NCI-H748 (cell line): ENCODE data around the gene GRB10.
A peak's percentile ranks its signal among the peaks of the same experiment; 100 is the strongest.

Source experiments
- DNase-seq: peaks from one replicate; lab custom pipeline; 2025; ENCODE audit not compliant: unreplicated experiment; lab: John Stamatoyannopoulos, UW

Gene GRB10

DNA sequence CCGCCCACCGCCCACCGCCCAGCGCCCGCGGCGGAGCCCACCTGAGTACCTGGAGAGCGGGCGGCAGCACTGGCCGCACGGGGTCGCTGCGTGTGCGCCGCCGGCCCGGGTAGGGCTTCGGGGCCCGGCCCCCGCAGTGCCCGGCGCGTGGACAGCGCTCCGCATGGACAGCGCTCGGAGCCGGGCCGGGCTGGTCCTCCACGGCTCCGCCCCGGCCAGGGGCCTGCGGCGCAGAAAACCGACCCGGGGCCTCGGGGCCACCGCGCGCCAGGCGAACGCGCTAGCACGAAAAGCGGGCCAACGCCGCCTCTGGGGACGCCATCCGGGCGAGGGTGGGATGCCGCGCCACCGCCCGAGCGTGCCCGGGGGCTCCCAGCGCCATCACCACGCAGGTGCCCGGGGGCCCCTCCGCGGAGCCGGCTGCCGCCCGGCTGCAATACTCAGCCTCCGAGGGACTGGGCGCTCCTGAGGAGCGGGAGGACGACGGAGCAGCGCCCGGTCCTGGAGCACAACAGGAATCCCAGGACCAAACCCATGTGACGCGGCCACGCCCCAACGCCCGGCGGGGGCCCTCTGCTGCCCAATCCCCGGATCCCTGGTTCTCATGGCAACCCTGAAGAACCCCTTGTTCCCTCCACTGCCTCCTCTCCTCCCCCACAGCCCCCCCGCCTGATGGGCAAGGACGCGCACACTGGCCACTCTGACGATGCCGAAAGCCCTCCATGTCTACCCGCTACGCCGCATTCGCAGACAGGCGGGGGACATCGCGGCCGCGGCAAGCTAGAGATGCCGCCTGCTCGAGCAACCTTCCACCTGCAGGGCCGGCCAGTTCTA is at the start of gene GRB10:
TSS of gene GRB10 (minus strand) at position 522 of the 834 bp plus-strand sequence. CDS start 50,574 bp downstream, outside the sequence.
- peak; percentile 85 for DNase-seq

DNA sequence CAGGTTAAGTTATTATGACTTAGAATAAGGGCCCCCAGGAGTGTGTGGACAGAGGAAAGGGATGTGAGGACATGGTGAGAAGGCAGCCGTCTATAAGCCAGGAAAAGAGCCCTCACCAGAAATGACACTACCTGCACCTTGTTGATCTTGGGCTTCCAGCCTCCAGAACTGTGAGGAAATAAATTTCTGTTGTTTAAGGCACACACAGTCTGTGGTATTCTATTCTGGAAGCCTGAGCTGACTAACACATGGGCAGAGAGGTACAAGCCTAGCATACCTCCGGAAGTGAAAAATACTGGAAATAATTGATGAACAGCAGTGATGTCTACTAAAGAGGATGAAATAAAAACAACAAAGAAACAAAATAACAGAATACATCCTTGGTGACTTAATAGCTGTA is 46.1 kb upstream of the GRB10 start:
- DNase-seq, result no peak

DNA sequence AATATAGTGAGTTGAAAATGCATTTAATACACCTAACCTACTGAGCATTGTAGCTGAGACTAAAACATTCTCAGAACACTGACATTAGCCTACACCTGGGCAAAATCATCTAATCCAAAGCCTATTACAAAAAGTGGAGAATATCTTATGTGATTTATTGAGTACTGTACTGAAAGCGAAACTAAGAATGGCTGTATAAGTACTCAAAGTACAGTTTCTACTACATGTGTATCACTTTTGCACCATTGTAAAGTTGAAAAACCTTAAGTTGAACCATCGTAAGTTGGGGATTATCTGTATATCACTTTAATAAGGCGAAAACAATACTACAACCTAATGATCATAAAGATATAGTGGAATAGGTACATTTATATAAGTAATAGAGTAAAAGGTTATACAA is 45.4 kb upstream of the GRB10 start:
- no peak for DNase-seq

DNA sequence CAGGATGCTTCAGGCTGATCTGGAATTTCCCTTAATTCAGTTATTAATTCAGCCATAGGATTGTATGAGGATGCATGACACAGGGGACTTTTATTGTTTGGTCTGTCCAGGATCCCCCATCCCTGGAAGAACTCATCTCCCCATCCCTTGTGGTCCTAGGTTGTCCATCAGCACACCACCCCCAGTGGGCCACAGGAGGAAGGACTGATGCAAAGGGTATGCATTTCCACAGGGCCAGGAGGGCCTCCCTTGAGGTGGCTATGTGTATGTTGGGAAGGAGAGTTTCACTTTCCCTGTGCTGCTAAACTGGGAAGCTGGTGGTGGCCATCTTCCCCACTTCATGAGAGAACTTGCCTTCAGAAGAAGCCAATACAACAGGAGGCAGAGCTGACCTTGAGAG is 44.6 kb upstream of the GRB10 start:
- no peak for DNase-seq

DNA sequence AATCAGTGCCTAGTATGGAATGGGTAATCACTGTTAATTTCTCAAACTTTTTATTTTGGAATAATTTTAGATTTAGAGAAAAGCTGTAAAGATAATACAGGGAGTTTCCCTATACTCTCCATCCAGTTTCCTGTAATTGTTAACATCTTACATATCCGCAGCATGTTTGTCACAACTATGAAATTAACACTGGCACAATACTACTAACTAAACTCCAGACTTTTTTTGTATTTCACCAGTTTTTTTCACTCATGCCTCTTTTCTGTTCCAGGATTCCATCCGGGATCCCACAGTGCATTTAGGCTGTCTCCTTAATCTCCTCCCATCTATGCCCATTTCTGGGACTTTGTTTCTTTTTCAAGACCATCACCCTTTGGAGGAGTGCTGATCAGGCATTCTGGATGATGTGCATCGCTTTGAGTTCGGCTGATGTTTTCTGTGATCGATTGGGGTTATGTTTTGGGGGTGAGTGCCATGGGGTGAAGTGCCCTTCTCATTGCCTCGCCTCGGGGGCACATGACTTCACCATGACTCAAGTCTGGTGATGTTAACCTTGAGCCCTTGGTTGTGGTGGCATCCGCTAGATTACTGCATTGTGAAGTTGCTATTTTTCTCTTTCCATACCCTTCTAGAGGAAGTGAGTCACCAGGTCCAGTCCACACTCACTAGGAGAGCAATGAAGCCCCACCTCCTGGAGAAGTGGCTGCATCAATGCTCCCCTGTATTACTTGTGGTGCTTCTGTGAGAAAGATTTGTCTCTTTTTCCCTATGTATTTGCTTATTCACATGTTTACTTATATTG is 43.9 kb upstream of the GRB10 start:
- DNase-seq, result no peak

GRCh38 chr7:50825465-50825864 is 42.8 kb upstream of the GRB10 start:
- no peak for DNase-seq

- no peak for DNase-seq
Measured at GRCh38 chr7:50824882-50825281, 42.2 kb upstream of the GRB10 start.

DNA sequence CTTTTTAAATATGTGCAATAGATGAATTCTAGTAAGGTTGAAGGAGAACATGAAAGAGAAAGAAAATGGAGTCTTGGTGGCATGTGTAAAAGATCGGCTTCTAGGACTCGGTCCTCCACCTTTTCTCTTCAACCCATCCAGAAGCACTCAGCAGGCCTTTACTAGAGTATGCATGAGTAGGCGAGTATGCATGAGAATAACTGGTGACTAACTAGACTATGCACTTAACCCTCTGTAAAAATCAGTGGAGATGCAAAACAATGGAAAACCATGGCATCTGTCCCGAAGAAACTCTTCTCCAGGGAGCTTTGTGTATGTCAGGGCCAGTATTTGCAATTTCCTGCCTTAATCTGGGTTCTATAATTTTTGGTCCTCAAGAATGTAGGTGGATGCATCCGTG is 40.0 kb upstream of the GRB10 start:
- no peak for DNase-seq

DNA sequence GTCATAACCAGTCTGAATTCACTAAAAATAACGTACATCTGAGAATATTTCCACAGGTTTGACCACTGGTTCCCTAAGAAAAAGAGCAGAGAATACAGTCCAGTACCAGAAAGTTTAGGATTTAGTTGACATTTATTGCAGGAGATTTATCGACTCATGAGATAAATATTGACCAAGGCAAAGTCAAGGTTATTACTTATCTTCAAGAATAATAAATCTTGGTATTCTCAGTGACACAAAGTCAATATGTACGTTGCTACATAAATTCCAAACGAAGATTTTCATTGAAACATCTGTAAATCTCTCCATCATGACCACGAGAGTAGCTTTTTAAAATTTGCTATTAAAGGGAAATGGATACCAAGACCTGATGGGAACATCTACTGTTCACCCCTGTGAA is 39.4 kb upstream of the GRB10 start:
- no peak for DNase-seq

- DNase-seq, result peak; percentile 46
Measured at GRCh38 chr7:50821457-50822008, 38.8 kb upstream of the GRB10 start.

DNA sequence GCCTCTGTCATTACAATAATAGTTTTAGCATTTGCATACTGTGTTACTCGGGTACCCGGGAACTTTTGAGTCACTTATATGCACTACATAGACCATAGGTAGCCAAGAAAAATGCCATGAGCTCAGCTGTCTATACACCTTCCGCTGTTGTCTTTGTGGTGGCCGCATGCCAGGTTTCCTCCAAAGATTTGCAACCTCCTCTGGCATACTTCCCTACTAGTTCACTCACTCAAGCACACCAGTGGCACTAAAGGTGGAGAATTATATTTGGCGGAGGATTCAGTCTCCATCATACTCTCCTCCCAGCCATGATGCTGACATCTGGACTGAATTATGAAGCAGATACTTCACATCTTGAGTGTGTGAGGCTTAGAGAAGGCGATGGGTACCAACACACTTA is 35.6 kb upstream of the GRB10 start:
- no peak for DNase-seq

- DNase-seq, result no peak
Measured at GRCh38 chr7:50817561-50817960, 34.9 kb upstream of the GRB10 start.

- no peak for DNase-seq
Measured at GRCh38 chr7:50815138-50815537, 32.4 kb upstream of the GRB10 start.

- peak; percentile 6 for DNase-seq
Measured at GRCh38 chr7:50814166-50814565, 31.5 kb upstream of the GRB10 start.

- DNase-seq, result no peak
Measured at GRCh38 chr7:50812841-50813475, 30.3 kb upstream of the GRB10 start.

- DNase-seq, result no peak
Measured at GRCh38 chr7:50812094-50812493, 29.4 kb upstream of the GRB10 start.

DNA sequence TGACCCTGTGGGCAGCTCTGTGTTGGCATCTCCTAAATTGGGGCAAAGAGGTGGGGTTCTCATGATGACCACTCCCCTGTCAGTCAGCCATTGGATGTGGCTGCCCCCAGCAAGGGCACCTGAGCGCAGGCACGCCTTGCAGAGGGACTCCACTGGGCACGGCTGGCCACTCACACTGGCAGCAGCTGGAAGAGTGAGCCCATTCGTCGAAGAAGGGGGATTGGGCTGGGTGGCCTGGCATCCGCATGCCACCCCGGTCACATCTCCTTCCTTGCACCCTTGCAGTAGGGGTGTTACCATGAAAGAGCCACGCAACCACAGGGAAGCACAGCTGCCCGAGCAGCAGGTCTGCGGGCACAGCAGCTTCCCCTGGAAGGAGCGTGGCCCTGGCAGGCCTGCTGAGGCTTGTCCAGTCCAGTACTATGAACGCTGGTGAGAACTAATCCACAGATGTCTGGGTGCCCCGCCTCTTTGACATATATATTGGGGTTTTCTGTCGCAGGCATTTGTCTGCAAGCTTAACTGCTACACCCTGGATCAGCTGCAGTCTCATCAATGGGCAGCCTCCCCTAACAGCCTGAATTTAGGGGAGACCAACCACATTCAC is 25.7 kb upstream of the GRB10 start:
- DNase-seq, result no peak

- no peak for DNase-seq
Measured at GRCh38 chr7:50807026-50807730, 24.5 kb upstream of the GRB10 start.

DNA sequence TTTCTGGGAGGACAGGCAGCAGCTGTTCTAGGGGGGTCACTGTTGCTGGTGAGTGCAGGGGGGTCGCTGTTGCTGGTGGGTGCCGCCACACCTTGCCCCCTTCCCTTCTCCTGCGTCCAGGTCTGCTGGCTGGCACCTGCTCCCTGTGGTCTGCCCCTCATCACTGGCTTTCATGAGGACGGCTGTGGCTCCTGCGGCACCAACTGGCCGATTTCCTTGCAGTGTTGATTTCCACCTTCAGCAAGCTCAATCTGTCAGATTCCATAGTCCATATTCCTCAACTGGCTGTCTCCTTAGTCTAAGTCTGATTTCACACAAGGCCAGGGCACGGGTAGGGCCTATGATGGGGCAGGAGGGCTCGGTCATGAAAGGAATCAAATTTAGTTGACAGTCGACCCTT is 23.4 kb upstream of the GRB10 start:
- DNase-seq, result no peak

DNA sequence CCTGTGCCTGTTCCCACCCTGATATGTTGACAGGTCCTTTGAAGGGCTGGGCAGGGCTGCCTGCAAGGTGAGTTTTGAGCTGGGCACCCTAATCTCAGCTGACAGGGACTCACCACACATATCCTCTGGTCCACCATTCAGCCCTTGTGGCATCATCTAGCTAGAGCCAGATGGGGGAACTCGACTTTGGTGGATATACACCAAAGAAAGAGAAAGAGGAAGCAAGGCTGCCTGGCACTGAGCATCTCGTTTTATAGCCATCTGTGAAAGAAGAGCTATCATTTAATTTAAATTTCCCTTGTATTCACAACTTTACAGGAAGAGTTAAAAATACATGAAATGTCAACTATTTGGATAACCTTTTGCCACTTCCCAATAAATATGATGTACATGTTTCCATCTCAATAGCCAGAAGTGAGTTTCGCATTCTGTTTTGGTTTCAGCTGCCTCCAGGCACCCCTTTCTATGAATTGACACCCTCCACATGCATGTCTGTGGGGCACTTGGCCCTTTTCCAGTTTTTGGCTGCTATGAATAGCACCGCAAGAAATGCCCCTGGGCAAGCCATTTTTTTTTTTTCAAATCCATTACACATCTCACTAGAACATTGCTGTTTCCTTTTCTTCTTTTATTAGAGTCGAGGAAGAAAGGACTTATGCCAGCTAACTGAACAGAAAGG is 22.9 kb upstream of the GRB10 start:
- peak; percentile 24 for DNase-seq
